BJ (cell line): ENCODE results near the gene TMEM184A. TPM values are rescaled to one million over a fixed set of nuclear protein-coding genes. Genes with fewer than 3 reads are reported as not detected.

Experiments used
- CTCF ChIA-PET: fragments of 350-600 bp; formaldehyde crosslinking; extraction: SDS; loops from one replicate; lab custom pipeline; 2021; ENCODE audit warnings: antibody characterized with exemption, inconsistent platforms; lab: Yijun Ruan, JAX
- POLR2A ChIA-PET: fragments of 300-600 bp; sonication (Branson Sonifier 250); formaldehyde crosslinking; extraction: SDS; loops from one replicate; lab custom pipeline; 2021; ENCODE audit warnings: antibody characterized with exemption; lab: Charles Lee
- DNase-seq: peaks from one replicate; pipeline ENCODE4 v3.0.0-alpha.2; 2011; ENCODE audit warnings: low read depth
- H3K27me3 ChIP-seq: 2 replicates; pipeline ENCODE4 v1.6.0; 2011; ENCODE audit warnings: low read length; ENCODE audit not compliant: control insufficient read depth, insufficient read depth
- H3K36me3 ChIP-seq: 2 replicates; pipeline ENCODE4 v1.5.1; 2011; ENCODE audit warnings: low read length; ENCODE audit not compliant: control insufficient read depth, insufficient read depth
- H3K4me3 ChIP-seq: 2 replicates; pipeline ENCODE4 v1.5.1; 2011; ENCODE audit warnings: low read depth, mild to moderate bottlenecking, control low read depth, low read length
- polyA plus RNA-seq: library from polyadenylated mRNA; depleted of rRNA; stranded (reverse); fragments of >200 nt; gene quantifications from 2 replicates; pipeline ENCODE4 v1.2.3, GENCODE V29; 2011
- TF ChIP-seq, protein P1 (sequence below): IDR thresholded peaks from 2 replicates; pipeline ENCODE4 v1.5.1; 2011; ENCODE audit warnings: low read depth, mild to moderate bottlenecking, control low read depth, inconsistent platforms, low read length, moderate library complexity; ENCODE audit not compliant: insufficient read depth

Gene TMEM184A
- polyA plus RNA-seq, 1 experiment: 1.3 TPM

DNA sequence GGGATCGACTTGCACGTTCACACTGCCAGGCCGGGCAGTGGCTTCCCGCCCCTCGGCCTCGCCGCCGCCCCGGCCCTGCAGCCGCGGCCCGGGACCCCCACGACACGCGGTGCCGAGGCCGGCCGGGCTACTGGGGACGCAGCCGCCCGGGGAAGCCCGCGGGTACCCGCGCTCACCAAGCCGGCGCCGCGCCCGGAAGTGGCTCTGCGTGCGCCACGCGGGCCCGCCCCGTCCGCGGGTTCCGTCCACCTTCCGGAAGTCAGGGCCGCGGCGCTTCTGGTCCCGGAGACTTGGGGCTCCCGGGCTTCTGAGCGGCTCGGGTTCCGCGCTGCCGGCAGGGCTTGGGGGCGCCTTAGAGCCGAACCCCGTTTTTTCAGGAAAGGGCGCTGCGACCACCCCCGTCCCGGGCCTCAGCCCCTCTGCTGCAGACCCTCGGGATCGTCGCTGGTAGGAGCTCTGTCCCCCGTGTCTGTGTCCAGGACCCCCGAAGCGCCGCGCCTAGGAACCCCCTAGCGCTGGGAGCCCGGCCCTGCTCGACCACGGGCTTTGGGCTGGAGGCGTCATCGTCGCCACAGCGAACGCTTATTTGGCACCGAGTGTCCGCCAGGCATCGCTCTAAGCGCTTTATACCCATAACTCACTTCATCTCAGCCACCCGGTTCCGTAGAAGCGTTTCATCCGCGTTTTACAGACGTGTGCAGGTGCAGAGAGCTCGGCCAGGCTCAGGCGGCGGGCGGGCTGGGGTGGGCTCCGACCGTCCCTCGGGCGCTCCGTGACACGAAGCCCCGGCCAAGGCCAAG lies 14.0 kb upstream of the TMEM184A start, which contains the start of gene PSMG3:
TSS of gene PSMG3 (minus strand) at position 200 of the 800 bp plus-strand sequence. CDS start 693 bp downstream, outside the sequence.
- CTCF ChIA-PET: interaction anchor here (0.6 to 1.7 kb wide), 4 partner anchors 9 to 96 kb away, joined by 3 to 5 read pairs (median 4); partner anchors contain the start of gene INTS1

DNA sequence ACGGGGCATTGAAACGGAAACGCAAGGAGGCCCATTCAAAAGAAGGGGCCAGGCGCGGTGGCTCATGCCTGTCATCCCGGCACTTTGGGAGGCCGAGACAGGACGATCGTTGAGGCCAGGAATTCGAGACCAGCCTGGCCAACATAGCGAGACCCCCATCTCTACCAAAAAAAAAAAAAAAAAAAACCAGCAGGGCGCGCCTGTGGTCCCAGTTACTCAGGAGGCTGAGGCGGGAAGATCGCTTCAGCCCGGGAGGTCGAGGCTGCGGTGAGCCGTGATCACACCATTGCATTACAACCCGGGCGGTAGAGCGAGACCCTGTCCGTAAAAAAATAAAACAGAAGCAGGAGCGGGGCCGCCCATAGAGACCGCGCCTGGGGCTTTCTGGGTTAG lies 13.4 kb upstream of the TMEM184A start:
- ChIA-PET POLR2A (no interaction called here), CTCF (no interaction called here)
- Histone ChIP-seq H3K4me3 (peak overlapping the region; percentile 92), H3K27me3 (no peaks in the 10 kb centered on the region), H3K36me3 (peaks cover 6% of the 10 kb centered on the region)
- TF ChIP-seq, protein P1, sequence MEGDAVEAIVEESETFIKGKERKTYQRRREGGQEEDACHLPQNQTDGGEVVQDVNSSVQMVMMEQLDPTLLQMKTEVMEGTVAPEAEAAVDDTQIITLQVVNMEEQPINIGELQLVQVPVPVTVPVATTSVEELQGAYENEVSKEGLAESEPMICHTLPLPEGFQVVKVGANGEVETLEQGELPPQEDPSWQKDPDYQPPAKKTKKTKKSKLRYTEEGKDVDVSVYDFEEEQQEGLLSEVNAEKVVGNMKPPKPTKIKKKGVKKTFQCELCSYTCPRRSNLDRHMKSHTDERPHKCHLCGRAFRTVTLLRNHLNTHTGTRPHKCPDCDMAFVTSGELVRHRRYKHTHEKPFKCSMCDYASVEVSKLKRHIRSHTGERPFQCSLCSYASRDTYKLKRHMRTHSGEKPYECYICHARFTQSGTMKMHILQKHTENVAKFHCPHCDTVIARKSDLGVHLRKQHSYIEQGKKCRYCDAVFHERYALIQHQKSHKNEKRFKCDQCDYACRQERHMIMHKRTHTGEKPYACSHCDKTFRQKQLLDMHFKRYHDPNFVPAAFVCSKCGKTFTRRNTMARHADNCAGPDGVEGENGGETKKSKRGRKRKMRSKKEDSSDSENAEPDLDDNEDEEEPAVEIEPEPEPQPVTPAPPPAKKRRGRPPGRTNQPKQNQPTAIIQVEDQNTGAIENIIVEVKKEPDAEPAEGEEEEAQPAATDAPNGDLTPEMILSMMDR: no peak
- no peak for DNase-seq

More for the DNA sequence above, 14.0 kb upstream of the TMEM184A start, which contains the start of gene PSMG3:
- POLR2A ChIA-PET: interaction anchor here (0.6 kb wide), 1 partner anchor 529 kb away, joined by 13 read pairs; no protein-coding TSS in a partner anchor
- DNase-seq: peak; percentile 23
- H3K36me3 ChIP-seq: peaks cover 6% of the 10 kb centered on the region
- TF ChIP-seq, protein P1: peak; percentile 56; the same call in 1 of the 2 replicates
- H3K4me3 ChIP-seq: peak within 1 kb of the TSS; percentile 92
- no peaks in the 10 kb centered on the region for H3K27me3 ChIP-seq

DNA sequence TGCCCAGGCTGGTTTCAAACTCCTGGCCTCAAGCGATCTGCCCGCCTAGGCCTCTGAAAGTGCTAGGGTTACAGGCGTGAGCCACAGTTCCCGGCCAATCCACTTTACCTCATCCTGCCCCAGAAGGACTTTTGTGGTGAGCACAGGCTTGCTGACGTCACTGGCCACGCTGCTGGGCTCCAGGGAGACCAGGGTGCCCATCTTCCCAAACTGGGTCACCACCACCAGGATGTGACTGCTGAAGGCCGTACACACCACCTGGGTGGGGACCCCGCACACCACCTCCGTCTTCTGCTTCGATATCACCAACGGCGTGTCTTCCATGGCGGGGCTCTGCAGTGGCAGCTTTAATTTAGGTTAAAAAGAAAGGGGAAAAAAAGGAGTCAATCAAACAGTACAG lies 13.0 kb upstream of the TMEM184A start:
- H3K4me3 ChIP-seq: peak overlapping the region; percentile 92
- DNase-seq: no peak
- TF ChIP-seq, protein P1: no peak
- CTCF ChIA-PET: no interaction called here
- H3K36me3 ChIP-seq: peaks cover 6% of the 10 kb centered on the region
- POLR2A ChIA-PET: no interaction called here
- H3K27me3 ChIP-seq: no peaks in the 10 kb centered on the region

DNA sequence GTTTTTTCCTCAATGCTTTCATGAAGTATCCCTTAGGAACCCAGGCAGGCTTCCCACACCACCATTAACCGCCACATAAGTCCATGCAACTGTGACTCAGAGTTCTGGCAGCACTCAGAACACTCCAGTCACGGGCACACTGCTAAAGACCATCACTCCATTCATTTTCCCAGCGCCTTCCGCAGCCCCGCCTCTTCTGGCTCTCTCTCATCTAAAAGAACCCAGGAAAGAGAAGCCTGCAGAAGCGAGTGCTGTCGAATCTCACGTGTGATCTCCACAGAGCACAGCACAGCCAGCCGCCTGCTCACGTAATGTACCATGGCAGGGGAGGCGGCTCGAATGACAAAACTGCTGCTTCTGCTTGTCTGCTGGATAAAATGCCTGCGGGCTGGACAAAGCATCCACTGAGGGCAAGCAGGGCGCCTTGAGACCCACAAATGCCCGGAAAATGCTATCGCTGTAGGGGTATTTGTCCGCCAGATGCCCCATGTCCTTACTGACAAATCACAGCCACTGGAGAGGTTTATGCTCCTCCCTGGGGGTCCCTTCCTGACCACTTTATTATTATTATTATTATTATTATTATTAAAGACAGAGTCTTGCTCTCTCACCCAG lies 12.0 kb upstream of the TMEM184A start:
- no peak for DNase-seq
- TF ChIP-seq, protein P1: no peak
- no peaks in the 10 kb centered on the region for H3K27me3 ChIP-seq
- H3K36me3 ChIP-seq: peaks cover 6% of the 10 kb centered on the region
- POLR2A ChIA-PET: no interaction called here
- CTCF ChIA-PET: no interaction called here
- H3K4me3 ChIP-seq: no peak overlapping the region
